ENCODE data around the gene LGALS7. TPM values are rescaled to one million over a fixed set of nuclear protein-coding genes. Genes with fewer than 3 reads are reported as not detected.
"Not testable (repeated sequence)": the region's sequence is repeated elsewhere in the genome, so short reads cannot be mapped to it uniquely, and the experiment has no call there.

The LGALS7 gene
- total RNA-seq, 1 donor from 2014 or later, result not detected

- ChIA-PET POLR2A (interaction anchor here (1.2 kb wide), 1 partner anchor 163 kb away, joined by 6 read pairs; no protein-coding TSS in a partner anchor), CTCF (no interaction called here)
- DNase-seq (no peak), ATAC-seq (ENCODE audit: low read depth) (no peak)
- no peaks in the 10 kb centered on the region for H3K9me3 Mint-ChIP-seq
- H3K4me3 Mint-ChIP-seq, result no peak overlapping the region
- TF ChIP-seq, protein P1, sequence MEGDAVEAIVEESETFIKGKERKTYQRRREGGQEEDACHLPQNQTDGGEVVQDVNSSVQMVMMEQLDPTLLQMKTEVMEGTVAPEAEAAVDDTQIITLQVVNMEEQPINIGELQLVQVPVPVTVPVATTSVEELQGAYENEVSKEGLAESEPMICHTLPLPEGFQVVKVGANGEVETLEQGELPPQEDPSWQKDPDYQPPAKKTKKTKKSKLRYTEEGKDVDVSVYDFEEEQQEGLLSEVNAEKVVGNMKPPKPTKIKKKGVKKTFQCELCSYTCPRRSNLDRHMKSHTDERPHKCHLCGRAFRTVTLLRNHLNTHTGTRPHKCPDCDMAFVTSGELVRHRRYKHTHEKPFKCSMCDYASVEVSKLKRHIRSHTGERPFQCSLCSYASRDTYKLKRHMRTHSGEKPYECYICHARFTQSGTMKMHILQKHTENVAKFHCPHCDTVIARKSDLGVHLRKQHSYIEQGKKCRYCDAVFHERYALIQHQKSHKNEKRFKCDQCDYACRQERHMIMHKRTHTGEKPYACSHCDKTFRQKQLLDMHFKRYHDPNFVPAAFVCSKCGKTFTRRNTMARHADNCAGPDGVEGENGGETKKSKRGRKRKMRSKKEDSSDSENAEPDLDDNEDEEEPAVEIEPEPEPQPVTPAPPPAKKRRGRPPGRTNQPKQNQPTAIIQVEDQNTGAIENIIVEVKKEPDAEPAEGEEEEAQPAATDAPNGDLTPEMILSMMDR (IDR thresholded peaks at IDR 0.05), result no peak
- H3K27me3 Mint-ChIP-seq, result no peaks in the 10 kb centered on the region
- H3K4me1 Mint-ChIP-seq, result peaks cover 11% of the 10 kb centered on the region
- no peak overlapping the region for H3K27ac Mint-ChIP-seq
- H3K36me3 Mint-ChIP-seq (ENCODE audit: low read depth), result peaks cover 13% of the 10 kb centered on the region
- intact Hi-C loops (cut with micrococcal nuclease), result no loop called here
Observed at GRCh38 chr19:38809592-38810252, 36.4 kb upstream of the LGALS7 start.

- ATAC-seq (ENCODE audit: low read depth) (no peak), DNase-seq (no peak)
- Mint-ChIP-seq H3K36me3 (ENCODE audit: low read depth) (peaks cover 10% of the 10 kb centered on the region), H3K27ac (no peak overlapping the region), H3K4me1 (peaks cover 11% of the 10 kb centered on the region), H3K27me3 (no peaks in the 10 kb centered on the region), H3K4me3 (no peak overlapping the region), H3K9me3 (no peaks in the 10 kb centered on the region)
- ChIA-PET CTCF (no interaction called here), POLR2A (interaction anchor here (1.2 kb wide), 1 partner anchor 162 kb away, joined by 6 read pairs; no protein-coding TSS in a partner anchor)
- intact Hi-C loops (cut with micrococcal nuclease), result no loop called here
- TF ChIP-seq, protein P1 (IDR thresholded peaks at IDR 0.05), result no peak
Observed at GRCh38 chr19:38808741-38809140, 35.4 kb upstream of the LGALS7 start.

- H3K4me3 Mint-ChIP-seq; H3K36me3 Mint-ChIP-seq (ENCODE audit: low read depth); H3K27ac Mint-ChIP-seq; ATAC-seq (ENCODE audit: low read depth); CTCF ChIA-PET; intact Hi-C loops (cut with micrococcal nuclease); H3K9me3 Mint-ChIP-seq; DNase-seq; H3K27me3 Mint-ChIP-seq: not testable (repeated sequence)
- H3K4me1 Mint-ChIP-seq, result peaks cover 11% of the 10 kb centered on the region
- POLR2A ChIA-PET, result interaction anchor here (0.6 kb wide), 1 partner anchor 29 kb away, joined by 3 read pairs; no protein-coding TSS in a partner anchor
Observed at GRCh38 chr19:38807374-38808098, 34.2 kb upstream of the LGALS7 start.

DNA sequence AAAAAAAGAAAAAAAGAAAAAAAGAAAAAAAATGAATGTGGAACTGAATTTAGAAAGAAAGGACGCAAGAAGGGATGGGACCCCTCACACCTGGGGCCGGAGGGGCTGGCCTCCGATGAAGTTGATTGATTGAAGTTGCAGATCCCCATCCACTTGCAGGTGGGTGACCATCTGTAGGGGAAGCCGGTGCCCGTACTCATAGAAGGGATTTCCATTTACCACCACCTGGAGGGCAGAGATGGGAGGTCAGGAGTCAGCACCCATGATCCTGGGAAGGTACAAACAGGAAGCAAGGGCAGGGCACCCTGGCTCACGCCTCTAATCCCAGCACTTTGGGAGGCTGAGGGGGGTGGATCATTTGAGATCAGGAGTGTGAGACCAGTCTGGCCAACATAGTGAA is 33.1 kb upstream of the LGALS7 start:
- ChIA-PET POLR2A (no interaction called here), CTCF (no interaction called here)
- DNase-seq (no peak), ATAC-seq (ENCODE audit: low read depth) (no peak)
- no peaks in the 10 kb centered on the region for H3K9me3 Mint-ChIP-seq
- TF ChIP-seq, protein P1 (IDR thresholded peaks at IDR 0.05), result no peak
- intact Hi-C loops (cut with micrococcal nuclease), result no loop called here
- no peak overlapping the region for H3K27ac Mint-ChIP-seq
- H3K36me3 Mint-ChIP-seq (ENCODE audit: low read depth), result peaks cover 9% of the 10 kb centered on the region
- peaks cover 11% of the 10 kb centered on the region for H3K4me1 Mint-ChIP-seq
- no peak overlapping the region for H3K4me3 Mint-ChIP-seq
- H3K27me3 Mint-ChIP-seq, result no peaks in the 10 kb centered on the region

DNA sequence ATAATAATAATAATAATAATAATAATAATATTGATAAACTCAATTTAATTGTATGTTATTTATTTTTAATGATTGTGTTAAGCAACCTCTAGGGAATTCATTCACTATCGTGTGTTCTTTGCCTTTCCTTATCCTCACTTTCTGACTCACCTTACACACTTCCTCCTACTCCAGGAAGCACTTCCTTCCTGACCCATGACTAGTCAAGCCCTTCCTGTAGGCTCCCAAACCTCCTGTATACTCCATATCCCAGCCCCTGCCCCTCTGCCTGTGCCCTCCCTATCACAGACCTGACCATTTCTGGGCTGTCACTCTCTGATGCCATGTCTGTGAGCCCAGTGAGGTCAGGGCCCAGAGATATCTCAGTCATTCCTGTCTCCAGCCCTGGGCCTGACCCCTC is 31.9 kb upstream of the LGALS7 start:
- intact Hi-C loops (cut with micrococcal nuclease), result no loop called here
- no peaks in the 10 kb centered on the region for H3K9me3 Mint-ChIP-seq
- CTCF ChIA-PET, result no interaction called here
- H3K27me3 Mint-ChIP-seq, result no peaks in the 10 kb centered on the region
- POLR2A ChIA-PET, result no interaction called here
- H3K36me3 Mint-ChIP-seq (ENCODE audit: low read depth), result peaks cover 9% of the 10 kb centered on the region
- H3K4me1 Mint-ChIP-seq, result peaks cover 11% of the 10 kb centered on the region
- DNase-seq (no peak), ATAC-seq (ENCODE audit: low read depth) (no peak)
- no peak overlapping the region for H3K27ac Mint-ChIP-seq
- TF ChIP-seq, protein P1 (IDR thresholded peaks at IDR 0.05), result no peak
- H3K4me3 Mint-ChIP-seq, result no peak overlapping the region

Data from activated B cell treated with CpG ODN at 0.5 μM for 24 hours (primary cell).